SW480 (cell line): ENCODE data around the gene LRRC1.

ENCODE experiments used
- DNase-seq: peaks from one replicate; pipeline ENCODE4 v3.0.0-alpha.2; 2016; ENCODE audit warnings: low spot score

The LRRC1 gene

DNA sequence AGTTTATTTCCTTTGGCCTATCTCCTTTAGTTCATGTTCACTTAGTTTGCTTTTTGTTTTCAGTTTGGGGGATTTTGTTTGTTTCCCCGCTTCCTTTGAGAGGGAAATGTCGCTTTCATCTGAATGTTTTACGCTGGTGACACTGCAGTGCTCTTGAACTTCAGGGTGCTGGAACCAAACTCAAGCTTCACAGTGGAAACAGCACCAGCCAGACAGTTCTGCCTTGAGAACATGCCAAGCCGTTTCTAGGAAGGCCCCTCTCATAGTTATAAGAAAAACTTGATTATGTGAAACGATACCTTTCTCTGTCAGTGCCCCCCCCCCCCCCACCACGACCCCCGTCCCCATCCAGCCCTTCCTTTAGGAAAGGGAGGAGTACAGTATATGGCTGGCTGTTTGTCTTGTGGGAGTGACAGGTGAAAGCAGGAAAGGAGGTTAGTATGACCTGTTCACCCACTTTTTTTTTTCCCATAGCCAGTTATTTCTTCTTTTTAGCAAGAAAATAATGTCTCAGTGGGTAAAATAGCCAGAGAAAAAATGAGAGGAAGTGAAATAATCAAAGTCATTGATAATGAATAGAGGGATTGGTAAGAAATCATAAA, 130.1 kb downstream of the LRRC1 start:
- no peak for DNase-seq

DNA sequence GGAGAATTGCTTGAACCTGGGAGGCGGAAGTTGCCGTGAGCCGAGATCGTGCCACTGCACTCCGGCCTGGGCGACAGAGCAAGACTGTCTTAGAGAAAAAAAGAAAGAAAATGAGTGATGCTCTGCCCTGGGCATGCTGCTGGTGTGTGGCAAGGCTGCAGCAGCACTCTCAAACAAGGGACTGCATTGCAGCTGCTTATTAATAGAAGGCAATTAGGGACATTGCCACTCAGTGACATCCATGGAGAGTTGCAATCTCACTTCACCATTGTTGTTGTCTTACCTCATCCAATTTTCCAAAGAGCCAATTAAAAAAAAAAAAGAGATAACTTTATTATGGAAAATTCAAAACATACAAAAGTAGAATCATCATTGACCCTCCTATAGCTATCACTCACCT, 131.1 kb downstream of the LRRC1 start:
- no peak for DNase-seq

DNA sequence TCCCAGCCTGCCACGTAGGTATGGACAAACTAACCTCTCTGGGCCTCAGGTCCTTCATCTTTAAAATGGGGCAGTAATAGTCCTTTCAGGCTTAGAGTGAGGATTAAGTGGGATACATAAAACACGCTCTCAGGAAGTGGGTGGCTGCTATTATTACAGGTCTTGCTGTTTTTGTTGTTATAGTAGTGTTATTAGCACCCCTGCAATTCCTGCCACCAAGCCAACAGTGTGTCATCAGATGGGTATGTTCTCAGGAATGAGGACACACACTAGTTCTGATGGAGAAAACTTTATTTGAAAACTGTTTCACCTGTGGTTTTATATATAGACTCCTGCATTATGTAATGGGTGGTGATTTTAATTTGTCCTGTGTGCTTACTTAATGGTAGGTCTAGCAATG, 131.7 kb downstream of the LRRC1 start:
- no peak for DNase-seq

DNA sequence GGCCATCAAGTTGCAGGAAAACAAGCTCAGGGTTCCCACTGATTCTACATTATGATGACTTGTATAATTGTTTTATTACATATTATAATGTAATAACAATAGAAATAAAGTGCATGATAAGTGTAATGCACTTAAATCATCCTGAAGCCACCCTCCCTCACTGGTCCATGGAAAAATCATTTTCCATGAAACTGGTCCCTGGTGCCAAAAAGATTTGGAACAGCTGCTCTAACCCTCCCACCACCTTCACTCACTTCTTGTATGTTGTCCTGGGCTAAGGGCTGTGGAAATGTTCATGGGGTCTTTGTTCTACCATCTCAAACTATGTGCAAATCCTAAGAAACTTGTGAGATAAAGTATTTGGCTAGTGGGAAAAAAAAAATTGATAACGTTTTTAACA, 133.8 kb downstream of the LRRC1 start:
- DNase-seq = no peak

DNA sequence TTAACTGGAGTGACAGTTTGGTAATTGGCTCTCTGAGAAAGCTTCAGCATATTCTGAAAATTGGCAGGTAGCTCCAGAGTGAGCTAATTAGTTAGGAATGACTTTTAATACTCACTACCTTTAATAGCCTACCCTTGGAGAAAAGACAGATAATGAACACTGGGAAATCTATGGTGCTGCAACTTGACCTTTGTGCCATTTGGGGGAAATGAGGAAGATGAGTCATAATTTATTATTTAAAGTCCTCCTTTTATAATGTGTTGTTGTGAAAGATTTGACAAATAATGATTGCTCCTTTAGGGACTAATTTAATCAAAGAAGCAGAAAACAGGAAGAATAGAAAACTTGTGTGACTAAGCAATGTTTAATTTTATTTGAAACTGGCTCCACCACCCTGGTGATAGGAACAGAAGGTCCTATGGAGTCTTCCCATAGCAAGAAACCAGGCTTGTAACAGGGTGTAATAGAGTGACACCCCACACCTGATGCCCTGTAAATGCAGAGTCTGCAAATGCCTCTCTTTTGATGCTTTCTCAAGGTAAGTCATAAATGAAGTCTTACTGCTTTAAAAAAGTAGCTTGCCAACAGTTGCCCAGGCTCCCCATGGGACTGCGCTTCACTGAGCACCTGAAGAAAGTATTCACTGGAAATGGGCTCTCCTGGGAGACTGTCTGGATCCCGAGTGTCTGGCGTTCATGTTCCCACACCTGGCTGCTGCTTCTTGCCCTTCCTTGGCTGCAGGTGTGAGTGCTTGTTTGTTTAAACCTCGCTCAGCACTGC, 134.4 kb downstream of the LRRC1 start:
- peak; percentile 16 for DNase-seq

DNA sequence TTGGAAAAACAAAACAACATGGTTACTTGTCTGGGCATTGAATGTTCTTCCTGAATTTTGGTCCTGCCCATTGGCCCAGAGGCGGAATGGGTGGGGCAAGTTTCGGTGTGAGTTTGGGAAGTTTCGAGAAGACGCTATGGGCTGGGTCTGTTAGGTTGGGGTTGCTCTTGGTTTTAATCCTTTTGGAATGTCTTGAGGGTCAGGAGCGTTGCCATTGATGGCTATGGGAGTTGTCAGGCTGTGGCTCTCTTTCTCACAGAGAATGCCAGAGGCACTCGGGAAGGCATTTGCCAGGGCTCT, 135.0 kb downstream of the LRRC1 start:
- no peak for DNase-seq

DNA sequence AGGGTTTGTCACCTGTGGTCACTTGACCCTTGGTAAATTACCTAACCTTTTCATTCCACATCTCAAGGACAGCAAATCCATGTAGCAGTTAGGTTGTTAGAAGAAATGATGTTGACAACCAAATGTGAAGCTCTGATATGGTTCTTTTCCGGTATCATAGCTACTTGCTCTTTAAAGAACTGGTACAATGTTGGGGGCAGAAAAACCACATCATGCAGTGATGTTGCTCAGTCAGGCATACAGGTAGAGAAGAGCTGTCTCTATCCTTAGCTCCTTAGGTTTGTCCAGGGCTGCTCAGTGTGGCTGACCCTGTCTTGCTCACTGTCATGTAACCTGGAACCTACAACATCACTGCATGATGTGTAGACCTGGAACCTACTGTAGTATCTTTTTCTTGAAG, 135.5 kb downstream of the LRRC1 start:
- no peak for DNase-seq

DNA sequence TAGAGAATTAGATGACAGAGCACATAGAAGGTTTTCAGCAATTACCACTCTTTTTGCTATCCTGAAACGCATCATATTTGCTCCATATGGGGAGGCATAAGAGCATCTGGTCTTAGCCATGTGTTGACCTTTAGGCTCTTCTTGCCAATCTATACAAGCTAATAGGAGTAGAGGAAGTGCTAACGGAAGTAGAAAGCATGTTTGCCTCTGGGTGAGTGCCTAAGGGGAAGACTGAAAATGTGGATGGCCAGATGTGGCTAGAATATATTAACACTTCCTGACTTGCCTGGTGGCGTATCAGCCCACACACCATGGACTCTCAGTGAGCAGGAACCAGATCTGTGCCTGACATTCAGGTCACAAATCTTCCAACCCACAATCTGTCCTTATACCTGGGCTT, 136.3 kb downstream of the LRRC1 start:
- DNase-seq = no peak

DNA sequence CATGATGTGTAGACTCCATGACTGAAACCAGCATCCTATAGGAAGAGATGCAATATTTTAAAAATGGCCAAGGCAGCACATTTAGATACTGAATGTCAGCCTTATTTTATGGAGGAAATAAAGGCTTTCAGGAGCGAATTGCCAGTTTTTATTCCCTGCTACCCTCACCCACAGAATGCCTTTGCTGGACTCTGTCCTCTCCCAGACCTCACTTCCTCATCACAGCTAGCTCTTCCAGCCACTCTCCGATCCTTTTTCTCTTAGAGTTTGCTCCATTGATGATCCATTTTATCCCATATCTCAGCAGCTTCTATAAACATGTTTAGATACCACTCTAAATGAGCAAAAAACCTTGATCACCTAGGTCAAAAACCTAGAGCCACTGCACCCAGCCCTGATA, 137.7 kb downstream of the LRRC1 start:
- DNase-seq = no peak

DNA sequence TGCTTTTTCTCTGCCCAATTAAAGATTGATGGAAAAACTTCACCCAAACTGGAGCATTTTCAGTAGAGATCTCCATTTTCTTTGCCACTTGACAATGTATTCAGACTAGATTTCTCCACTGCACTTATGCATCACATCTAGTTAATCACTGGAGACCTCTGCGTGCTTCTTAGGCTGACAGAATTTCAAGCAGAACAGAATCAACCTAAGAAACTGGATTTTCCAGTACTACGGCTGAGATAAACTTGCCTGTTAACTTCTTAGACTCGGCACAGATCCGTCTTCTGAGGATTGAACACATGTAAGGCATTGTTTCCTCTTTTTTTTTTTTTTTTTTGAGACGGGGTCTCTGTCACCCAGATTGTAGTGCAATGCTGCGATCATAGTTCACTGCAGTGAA, 139.2 kb downstream of the LRRC1 start:
- DNase-seq = no peak

DNA sequence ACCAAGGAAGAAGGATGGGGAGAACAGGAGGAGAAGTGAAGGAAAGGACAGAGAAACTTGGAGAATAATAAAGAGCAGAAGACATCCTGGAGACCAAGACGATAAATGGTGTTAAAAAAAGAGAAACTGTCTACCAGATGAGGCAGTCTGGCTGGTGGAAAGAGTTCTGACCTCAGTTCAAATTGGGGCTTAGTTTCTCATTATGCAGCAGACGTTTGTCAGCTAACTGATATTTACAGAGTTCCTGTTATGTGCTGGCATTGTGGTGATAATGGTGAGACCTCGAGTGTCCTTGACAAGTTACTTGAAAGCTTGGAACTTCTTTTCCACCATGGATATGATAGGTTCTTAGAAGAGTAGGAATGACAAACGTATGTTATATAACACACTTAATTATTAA, 142.7 kb downstream of the LRRC1 start:
- no peak for DNase-seq

DNA sequence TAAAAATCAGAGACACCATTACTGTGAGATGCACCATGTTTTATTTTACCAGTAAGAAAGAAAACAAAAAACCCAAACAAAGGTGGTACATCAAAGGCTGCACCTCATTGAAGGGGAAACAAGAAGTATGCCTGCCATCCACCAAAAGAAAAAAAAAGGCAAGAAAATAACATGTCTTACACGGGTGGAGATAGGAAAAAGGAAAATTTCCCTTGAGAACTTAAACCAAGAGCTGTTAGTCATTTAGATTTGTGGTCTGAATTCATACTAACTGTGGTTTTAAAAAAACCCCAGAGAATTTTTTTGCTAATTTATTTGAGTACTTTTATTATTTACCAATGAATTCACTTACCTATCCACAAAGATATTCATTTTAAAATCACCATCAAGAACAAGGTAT, 144.0 kb downstream of the LRRC1 start:
- no peak for DNase-seq

DNA sequence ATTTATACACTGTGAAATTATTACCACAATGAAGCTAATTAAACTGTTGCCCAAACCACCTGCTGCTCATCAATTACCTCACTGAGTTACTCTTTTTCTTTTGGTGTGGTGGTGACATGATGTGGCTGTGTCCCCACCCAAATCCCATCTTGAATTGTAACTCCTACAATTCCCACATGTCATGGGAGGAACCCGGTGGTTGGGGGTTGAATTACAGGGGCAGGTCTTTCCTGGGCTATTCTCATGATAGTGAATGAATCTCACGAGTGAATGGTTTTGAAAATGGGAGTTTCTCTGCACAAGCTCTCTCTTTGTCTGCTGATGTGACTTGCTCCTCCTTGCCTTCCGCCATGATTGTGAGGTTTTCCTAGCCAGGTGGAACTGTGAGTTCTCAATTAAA, 145.0 kb downstream of the LRRC1 start:
- DNase-seq = no peak

DNA sequence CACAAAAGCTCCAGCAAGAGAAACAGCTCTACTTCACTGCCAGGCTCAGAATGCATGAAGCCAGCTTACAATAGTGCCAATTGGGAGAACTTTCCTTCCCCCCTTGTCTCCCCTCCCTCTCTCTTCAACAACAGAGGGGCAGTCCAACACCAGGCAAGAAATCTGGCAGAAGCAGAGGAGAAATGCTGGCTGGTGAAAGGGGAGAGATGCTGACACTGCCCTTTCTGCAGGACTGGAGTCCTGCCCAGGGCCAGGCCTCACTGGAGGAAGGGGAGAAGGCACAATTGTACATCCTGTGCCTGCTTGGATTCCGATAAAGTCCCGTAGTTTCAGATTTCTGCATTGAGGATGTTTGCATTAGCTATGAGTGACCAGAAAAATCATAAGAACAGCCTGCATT, 148.6 kb downstream of the LRRC1 start:
- no peak for DNase-seq

DNA sequence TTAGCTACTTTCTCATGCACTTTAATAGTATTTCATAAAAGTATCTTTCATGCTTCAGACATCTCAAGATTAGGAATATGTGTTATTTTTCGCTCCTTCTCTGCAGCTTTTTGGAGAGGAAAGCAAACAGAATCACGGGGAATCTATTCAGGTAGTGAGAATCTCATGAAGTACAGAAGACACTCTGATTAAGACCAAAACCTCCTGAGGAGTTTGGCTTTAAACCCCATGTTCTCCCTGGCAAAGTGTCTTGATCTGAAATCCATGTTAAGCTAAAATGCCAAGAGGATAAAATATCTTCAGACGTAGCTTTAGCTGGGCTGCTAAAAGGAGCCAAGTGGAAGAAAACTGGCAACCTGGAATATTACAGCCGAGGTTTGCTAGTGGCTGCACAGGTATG, 149.3 kb downstream of the LRRC1 start:
- DNase-seq = no peak

DNA sequence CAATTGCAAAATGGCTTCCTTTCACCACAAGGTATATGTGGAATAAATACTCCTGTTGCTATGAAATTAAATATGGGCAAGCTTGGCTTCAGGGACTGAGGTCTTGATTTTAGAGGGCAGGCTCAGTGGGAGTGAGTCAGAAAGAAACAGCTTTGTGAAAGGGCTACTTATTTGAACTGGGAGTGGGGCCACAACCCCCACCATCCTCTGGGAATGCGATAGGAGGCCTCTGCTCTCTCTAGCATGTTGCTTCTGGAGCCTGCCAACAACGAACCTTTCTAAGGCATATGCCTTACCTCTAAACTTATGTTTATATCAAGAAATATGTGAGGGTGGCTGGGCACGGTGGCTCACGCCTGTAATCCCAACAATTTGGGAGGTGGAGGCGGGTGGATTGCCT, 149.7 kb downstream of the LRRC1 start:
- no peak for DNase-seq

DNA sequence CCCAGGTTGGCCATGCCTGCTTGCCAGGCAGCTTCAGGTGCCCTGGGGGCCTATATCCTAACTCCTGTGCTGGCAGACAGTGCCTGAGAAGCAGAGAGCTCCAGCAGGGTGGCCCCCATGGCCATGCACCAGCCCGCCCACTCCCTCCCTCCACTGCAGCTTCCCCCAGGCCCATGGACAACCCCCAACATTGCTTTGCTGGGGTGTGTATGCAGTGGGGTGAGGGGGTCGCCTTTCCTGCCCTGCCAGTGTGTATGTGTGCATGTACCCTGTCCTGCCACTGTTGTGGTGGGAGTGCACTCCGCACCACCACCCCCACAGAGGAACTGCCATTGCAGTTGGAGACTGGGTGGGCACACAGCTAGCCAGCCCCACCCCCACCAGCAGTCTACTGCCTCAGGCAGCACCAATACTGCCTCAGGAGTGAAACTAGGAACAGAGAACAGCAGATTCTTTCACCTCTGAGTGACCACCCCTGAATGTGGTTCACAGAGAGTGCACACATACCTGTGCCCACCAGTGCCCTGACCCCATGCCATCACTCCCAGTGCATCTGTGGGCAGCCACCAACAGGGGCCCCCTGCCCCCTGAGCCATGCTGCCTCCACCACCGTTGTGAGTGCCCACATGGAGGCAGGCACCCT, 151.1 kb downstream of the LRRC1 start:
- no peak for DNase-seq

DNA sequence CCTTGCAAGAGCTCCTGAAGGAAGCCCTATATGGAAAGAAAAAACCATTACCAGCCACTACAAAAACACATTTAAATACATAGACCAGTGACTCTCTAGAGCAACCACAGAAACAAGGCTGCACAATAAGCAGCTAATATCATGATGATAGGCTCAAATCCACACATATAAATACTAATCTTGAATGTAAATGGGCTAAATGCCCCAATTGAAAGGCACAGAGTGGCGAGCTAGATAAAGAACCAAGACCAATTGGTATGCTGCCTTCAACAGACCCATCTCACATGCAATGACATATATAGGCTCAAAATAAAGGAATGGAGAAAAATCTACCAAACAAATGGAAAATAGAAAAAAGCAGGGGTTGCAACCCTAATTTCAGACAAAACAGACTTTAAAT, 153.0 kb downstream of the LRRC1 start:
- no peak for DNase-seq

DNA sequence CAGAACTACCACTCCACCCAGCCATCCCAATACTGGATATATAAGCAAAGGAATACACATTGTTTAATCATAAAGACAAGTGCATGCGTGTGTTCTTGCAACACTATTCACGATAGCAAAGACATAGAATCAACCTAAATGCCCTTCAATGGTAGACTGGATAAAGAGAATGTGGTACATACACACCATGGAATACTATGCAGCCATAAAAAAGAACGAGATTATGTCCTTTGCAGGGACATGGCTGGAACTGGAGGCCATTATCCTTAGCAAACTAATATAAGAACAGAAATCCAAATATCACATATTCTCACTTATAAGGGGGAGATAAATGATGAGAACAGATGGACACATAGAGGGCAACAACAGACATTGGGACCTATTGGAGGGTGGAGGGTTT, 156.6 kb downstream of the LRRC1 start:
- DNase-seq = no peak

DNA sequence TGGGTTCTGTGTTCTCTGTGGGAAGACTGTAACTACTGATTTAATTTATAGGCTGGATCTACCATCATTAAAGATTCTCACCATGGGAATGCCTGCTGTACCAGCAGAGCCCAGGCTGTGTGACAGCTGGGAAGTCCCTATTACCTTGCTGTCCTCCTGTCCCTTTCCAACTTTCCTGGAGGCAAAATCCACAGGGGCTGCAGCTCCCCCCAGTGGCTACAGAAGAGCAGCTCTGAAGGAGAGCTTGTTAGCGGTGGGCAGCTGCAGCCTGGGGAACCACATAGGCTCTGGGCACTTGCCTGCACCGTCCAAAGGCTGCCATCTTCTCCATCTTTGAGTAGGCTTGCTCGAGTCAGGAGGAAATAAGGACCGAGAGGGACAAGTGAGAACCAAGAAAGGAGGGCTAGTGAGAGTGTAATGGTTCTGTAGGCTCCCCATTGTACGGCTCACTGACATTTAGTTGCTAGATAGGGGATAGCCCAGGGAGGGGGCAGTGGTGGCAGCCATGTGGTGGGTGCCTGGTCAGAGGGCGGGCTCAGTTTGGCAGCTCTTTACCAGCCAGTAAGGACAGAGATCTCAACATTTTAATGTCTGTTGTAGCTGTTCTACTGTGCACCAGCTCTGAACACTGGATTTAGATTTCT, 161.4 kb downstream of the LRRC1 start:
- peak; percentile 74 for DNase-seq

DNA sequence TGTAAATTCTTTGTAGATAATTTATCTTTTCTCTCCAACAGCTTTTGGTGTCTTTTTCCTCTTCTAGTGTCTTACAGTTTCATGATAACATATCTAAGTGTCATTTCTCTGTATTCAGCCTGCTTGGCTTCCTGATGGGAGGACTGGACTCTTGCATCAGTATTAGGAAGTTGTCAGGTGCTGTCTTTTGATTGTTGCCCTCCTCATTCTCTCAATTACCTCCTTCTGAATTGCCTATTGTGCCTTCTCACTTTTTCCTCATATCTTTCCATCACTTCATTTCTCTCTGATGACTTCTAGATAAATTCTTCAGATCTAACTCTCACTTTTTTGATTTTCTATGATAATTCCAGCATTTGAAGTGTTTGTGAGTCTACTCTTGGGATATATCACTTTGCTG, 162.0 kb downstream of the LRRC1 start:
- no peak for DNase-seq

DNA sequence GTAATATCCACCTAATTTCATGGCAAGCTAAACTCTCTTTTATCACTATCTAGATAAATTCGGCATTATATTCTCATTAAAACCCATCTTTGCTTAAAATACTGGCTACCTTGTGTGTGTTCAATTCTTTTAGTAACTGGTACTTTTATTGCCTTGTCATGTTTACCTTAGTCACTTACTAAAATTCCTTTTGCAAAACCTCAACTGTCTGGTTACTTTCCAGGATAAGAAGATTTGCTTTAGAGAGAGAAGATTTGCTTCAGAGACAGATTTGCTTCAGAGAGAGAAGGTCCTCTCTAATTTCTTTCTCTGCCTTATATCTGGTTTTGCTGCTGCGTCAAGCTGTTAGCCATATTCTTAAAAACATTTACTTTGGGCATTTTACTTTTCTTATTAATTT, 164.9 kb downstream of the LRRC1 start:
- no peak for DNase-seq

DNA sequence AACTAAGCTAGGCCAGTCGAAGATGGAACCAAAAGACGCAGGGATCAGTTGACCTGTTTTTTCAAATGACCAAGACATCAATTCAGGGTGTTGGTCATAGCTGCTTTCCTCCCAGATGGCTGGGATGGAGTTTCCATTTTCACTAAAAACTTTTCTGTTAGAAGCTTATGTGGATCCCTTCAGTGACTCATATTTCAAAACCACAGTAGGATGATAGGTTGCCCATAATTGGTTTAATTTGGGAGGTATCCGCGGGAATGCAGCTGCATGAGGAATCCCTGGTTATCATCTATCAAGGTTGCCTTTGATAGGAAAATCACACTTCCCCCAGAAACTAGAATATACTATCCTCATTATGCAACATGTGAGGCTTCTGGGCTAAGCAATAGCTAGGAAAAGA, 165.5 kb downstream of the LRRC1 start:
- DNase-seq = no peak
